NCI-H1417 (cell line): ENCODE measurements around the gene SLCO3A1.

Experiments
- DNase-seq, 3 experiments: peaks; one replicate each; lab custom pipeline; 2025; lab: John Stamatoyannopoulos, UW

The SLCO3A1 gene

DNA sequence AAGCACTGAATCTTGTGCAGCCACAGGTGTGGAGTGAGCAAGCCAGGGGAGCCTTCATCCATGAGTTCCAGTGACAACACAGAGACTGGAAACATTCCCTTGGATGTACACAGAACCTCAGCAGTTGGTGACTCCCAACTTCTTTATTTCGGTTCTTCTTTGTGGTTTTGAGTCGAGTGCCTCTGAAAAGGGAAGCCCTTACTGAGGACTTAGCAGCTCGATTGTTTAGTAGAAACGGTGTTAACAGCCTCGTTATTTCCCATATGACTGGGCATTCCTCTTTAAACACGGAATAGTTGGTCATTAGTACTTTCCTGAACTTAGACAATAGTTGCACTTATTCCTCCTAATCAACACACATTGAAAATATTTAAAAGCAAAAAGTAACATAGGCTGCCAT, 7.7 kb downstream of the SLCO3A1 start:
- no peak for DNase-seq

DNA sequence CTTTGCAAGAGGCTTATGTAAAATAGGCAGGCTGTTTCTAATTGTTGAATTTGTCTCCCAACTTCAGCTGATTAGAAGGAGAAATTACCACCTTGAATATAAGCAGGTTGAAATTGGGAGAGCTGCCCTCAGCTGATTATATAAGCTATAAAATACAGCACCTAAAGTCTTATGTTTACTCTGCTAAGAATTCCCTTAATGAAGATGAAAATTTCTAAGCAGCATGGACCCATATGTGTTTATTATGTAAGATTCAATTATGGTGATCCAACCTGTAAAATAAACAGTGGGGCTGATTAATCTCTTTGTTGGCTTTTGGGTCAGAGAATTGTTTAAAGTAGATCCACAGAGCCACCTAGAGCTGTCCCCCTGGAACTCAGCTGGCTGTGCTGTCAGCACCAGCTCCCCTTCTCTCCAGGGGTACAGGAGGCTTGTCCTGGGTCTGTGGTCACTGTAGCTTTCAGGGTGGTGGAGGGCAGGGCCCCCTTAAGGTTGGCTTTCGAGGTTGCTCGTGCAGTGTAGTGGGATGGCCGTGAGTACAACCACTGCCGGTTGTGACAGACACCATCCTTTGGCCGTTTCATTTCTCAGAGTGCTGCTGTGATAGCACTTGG, 9.5 kb downstream of the SLCO3A1 start:
- peak in 2 of 3 experiments; percentile 12 to 44 for DNase-seq

DNA sequence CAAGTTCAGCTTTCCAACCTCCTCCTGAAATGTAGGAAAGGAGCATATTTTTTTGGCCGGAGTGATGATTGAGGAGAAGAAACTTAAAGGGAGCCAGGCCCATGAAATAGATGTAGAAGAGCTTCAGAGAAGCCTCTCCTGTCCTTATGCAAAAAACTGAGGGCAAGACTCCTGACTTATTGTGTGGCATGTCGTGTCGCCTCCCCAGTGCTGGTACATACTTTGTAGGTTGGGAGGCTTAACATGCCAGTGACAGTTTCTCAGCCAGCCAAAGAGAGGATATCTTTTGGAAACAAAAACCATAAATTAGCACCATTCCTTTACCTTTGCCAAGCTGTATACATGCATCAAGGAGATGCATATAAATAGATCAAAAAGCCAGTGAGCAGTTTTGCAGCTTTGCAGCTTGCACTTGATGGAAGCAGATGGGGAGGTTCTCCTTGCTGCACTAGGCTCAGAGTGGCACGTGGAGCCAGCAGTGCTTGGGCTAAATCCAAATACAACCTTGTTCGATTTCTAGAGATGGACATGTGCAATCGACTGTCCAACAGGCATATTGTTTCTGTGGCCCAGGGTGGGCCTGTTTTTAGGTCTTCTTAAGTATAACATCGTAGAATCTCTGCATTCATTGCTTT, 10.2 kb downstream of the SLCO3A1 start:
- peak in 1 of 3 experiments; percentile 33 for DNase-seq

DNA sequence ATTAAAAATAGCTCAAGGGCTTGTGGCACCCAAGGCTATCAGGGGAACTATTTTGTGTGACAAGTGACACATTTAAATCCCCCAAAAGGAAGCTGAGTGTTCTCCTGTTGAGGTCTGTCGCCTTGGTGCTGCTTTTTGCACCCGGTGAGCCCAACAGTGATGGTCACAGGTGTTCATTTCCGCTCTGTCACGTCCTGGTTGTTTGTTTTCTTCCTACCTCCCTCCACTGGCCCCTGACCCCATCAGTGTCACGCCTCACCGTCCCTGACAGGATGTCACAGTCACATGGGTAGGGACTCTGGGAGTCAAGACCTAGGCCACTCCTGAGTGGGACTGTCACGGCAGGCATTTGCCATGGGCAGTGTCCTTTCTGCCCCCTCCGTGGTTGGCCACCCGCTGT, 11.2 kb downstream of the SLCO3A1 start:
- DNase-seq: peak in 2 of 3 experiments; percentile 39 to 66

DNA sequence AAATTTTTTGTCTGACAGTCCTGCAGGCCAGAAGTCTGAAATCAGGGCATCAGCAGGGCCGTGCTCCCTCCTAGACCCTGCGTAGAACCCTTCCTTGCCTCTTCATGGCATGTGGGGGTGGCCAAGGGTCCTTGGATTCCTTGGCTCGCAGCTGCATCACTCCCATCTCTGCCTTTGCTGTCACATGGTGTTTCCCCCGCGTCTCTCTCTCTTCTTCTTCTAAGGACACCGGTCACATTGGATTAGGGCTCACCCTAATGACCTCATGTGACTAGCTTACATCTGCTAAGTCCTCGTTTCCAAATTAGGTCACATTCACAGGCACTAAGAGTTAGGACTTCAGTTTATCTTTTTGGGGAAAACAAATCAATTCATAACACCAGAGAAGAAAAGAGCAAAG, 12.0 kb downstream of the SLCO3A1 start:
- no peak for DNase-seq

DNA sequence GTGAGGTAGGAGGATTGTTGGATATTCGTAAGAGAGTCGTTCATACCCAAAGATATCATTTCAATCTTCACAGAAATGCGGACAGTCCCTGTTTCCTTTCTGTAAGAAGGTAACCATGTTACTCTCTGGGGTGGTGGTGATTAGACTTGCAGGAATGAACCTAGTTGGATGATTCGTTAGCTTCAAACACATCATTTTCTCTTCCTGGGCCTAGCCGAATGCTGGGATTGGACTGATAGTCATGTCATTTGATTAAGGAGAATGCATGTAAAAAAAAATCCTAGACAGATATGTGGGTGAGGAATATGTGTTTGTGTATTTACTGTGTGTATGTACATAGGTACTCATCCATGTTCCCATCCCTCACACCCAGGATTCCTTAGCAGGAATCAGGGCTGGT, 12.4 kb downstream of the SLCO3A1 start:
- no peak for DNase-seq

DNA sequence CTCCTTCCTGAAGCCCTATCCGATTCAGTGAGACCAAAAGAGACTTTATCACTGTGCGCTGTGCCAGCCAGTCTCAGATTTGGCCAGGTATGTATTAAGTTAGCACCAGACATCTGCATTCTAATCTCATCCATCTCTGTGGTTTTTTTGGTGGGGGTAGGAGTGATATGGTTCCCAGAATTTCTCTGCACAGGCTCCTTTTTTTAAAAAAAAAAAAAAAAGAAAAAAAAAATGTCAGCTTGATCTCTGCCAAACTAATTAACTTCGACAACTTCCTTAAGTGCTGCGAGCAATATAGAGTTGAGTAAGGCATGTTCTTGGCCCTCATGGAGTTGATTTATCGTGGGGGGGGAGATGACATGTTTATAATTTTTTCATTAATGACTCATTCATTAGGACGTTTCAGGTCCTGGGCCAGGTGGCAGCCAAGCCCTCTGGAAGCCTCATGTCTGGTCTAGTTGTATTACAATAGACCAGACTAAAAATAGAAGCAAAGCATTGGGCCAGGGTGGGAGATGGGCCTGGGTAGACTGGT, 12.9 kb downstream of the SLCO3A1 start:
- DNase-seq: peak in 2 of 3 experiments; percentile 62 to 81

DNA sequence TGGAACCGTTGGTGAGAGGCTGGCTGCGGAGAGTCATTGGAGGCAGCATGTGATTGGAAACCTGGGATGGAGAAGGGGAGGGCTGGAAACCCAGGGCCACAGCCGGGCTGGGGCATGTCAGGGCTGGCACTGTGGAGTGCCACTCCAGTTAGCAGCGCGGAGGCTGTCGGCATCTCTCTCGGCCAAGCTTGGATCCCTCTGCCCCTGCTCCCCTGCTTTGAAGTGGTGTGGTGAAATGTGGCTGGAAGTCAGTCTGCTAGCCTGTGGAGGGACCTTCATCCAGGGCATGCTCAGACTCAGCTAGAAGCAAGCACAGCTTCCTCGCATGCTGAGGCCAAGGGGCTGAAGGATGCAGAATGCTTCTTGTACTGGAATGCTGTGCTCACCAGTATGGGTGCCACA, 13.5 kb downstream of the SLCO3A1 start:
- peak; percentile 62 to 94 (median 81) for DNase-seq

DNA sequence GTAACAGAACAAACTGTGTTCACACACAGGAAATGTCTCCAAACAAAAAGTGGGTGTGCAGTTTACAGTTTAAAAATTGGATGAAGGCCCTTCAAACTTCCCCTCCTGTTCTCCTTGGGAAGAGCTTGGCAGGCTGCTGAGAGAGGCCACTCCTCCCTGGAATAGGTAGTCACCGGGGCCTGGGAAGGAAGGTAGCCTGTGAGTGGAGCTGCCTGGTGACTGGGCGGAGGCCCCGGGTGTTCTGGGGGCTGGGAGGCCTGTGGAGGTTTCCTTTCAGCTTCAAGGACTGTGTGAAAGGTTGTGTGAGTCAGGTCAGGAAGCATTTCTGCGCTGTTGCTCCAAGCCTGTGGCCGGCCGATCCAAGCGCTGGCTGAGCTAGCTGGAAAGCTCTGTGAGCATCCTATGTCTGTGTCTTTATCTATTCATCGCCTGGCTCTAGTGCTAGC, 14.1 kb downstream of the SLCO3A1 start:
- no peak for DNase-seq

DNA sequence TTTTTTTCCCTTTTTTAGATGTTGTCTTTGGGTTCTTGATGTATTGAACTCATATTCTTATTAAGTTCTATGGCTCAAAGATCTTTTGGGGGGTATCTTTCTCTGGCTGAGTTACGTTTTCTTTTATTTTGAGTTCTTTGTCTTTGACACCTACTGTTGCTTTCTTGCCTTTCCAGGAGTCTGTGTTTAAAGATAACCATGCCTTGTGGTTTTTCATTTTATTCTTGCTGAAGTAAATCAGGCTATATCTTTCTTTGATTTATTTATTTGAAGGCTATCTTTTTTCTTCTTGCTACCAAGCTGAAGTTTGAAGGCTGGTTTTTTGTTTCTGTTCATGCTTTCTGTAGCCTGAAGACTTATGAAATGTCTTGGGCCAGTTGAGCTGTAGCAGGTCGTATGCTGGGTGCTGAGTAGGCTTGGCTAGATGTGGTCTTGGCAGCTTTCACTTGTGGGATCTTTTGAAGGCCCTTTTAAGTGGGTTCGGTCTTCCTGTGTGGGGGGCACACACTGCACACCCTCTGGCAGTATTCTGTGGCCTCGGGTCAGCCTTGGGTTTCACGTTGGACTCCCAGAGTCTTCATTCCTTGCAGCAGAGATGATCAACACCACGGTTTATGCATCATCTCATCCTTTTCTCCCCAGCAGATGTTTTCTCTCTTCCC, 17.5 kb downstream of the SLCO3A1 start:
- no peak for DNase-seq

DNA sequence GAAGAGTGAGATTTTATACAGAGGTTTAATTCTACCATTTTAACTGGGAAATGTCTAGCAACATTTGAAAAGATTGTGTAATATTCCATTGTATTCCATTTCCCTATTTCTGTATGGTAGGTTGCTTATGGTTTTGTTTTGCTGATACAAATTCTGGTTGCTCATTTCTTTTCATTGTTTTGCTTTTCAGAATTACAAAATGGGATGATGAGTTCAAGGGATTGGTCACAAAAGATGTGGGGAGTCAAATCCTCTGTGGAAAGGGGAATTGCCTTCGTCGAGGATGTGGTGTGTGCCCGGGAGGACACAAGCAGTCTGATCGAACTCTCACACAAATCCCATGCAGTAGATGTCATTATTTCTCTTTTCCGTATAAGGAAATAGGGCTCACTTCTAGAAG, 18.3 kb downstream of the SLCO3A1 start:
- DNase-seq: no peak

DNA sequence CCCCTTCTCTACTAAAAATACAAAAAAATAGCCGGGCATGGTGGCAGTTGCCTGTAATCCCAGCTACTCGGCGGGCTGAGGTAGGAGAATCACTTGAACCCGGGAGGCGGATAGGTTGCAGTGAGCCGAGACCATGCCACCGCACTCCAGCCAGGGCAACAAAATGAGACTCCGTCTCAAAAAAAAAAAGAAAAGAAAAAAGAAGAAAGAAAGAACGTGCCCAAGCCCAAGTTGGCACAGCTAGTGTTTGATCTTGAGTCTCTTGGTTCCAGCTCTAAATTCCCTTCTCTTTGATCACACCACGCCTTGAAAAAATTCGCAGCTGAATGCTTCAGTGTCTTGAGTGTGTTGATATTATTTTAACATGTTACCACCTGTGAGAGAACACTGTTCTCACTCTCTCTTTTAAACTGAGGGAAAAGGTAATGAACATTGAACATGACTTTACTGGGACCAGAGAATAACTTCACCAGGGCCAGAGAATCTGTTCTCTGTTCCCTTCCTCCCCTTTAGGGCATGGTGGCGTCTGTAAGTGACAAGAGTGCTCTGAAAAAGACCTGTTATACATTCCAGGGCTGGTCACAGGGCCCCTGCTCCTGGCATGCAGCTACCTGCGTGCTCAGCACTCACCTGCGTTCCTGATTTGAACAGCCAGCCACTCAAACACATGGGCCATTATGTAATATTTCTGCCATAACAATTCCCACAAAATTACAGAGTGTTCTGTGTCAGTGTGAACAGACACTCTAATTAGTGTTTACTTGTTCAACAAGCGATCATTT, 19.0 kb downstream of the SLCO3A1 start:
- peak; percentile 26 to 76 (median 40) for DNase-seq

DNA sequence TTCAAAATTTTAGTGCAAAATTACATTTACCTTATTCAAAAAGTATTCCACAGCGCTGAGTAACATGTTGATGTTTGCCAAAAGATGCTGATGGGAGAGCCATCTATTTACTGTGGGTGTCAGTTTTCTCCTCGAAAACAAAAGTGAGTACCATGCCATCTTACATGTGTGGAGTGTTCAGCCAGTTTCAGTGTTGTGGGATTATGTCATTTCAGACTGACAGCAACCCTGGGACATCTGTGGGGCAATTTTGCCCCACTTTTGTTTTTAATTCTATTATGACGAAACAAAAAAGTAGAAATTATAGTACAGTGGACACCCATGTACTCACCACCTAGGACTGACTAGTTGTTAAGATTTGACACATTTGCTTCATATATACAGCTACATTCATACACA, 19.6 kb downstream of the SLCO3A1 start:
- no peak for DNase-seq

DNA sequence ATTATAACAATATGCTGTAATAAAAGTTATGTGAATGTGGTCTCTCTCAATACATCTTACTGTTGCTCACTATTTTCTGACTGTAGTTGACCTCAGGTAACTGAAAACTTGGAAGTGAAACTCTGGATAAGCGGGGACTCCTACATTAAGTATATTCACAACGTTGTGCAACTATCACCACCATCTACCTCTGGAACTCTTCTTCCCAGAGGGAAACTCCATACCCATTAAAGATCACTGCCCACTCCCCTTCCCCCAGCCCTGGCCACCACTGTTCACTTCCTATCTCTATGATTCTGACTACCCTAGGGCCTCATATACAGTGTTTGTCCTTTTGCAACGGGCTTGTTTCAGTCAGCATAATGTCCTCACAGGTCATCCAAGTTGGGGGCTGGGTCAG, 20.7 kb downstream of the SLCO3A1 start:
- DNase-seq: no peak

DNA sequence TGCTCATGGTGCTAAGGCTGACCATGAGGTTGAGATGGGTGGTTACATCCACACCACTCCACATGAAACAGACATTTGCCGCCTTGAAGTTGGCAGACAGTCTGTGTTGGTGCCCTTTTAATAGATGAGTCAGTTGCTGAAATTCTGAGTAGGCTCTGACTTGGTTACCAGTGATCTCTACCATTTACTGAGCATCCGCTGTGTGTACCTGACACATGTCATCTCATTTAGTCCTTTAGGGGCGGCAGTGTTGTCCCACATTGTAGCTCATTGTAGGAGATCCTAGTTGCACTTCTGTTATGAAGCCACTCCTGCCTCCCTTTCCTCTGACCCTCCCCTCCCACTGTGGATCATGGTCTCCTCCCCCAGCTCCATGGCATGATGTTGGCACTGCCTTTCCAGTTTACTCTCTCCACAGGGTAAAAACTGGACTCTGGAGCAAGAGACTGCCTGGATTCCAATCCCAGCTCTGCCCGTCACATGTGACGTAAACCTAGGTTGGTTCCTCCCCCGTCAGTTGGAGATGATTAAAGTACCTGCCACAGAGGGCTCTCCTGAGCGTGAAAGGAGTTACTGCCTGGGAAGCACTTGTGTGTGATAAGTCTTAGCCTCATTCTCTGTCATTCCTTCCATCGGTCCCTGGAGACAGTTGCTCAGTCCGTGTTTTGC, 21.6 kb downstream of the SLCO3A1 start:
- DNase-seq: peak in 1 of 3 experiments; percentile 73

DNA sequence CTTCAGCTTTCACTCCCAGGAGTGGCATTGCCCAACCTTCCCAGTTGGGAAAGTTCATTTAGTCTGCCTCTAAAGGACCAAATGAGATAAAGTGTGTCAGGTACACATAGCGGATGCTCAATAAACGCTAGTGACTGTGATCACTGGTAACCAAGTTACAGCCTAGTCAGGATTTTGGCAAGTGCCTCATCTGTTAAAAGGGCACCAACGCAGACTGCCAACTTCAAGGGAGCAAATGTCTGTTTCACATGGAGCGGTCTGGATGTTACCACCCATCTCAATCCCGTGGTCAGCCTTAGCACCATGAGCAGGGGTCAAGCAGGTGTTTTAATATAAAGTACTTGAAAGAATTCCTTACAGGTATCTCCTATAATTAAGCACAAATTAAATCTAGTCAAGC, 22.7 kb downstream of the SLCO3A1 start:
- no peak for DNase-seq

DNA sequence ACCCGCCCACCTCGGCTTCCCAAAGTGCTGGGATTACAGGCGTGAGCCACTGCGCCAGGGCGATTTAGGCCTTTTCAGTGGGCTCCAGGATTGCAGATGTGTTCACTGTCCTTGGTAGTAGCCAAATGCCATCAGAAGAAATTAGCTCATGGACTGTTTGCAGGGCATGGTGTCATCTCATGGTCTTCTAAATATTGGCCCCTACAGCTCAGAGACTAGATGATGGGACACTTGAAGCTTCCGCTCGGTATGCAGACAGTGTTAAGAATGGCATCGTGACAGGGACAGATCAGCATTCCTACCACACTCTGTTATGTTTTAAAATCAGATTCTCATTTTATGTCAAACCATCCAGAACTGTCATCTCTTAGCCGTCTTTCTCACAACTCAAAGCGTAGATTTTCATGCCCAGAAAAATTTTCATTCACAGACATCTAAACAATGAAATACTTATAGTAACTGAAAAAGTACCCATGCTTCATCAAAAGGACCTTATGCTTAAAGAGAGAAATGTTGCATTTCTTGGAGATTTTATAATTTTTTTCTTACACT, 24.9 kb downstream of the SLCO3A1 start:
- no peak for DNase-seq

DNA sequence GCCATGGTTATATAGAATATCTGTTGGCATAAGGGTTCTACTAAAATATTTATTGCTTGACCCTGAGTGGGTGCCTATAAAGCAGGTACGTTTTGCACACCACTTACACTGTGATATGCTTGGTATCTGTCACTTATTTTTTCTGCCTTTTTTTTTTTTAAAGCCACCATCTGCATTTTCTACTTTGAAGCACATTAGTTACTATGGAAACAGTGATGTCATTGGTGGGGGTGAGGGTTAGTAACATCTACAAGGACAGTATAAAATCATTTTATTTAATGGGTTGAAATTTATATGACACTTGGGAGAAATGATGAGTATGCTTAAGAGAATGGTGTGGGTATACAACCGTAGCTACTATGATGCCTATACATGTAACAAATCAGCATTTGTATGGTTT, 25.6 kb downstream of the SLCO3A1 start:
- peak in 1 of 3 experiments; percentile 13 for DNase-seq

DNA sequence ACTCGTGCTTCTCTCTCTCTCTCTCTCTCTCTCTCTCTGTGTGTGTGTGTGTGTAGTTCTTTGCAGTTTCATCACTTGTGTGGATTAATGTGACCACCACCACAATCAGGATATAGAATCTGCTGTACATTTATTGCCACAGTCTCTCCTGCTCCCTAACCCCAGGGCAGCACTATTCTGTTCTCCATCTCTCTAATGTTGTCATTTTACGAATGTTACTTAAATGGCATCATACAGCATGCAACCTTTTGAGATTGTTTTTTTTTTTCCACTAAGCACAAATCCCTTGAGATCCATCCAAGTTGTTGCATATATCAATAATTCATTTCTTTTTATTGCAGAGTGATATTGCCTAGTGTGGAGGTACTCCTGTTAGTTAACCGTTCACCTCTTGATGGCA, 26.9 kb downstream of the SLCO3A1 start:
- DNase-seq: no peak

DNA sequence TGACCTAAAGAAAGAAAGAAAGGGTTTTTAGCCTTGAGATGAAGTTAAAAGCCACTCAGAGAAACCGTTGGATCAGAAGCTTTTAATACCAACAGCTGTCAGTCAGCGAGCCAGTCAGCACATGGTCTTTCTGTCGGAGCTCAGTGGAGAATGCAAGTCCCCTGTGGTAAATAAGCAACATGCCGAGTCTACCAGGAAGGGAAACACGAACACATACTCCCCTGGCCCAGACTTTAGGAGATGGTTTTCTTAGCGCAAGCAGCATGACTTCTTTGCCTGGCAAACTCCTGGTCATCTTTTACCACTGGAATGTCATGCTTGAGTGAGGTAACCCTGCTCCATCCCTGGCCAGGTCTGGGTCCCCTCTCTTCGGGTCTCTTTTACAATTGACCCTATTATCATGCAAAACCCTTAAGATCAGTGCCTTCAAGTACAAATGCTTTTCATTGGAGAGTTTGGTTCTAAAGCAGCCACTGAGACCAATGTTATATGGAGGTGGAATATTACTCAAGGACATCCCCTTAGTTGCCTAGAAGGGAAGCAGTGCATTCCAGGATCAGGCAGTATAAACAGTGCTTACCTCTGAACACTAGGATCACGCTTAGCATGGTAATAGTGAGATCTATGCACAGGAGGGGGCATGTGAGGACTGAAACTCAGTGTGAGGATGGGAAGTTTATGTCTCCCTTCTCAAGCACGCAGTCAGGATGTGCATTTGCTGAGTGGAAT, 28.2 kb downstream of the SLCO3A1 start:
- DNase-seq: no peak
